AG20443 (cell line): ENCODE data around the gene TK1.
"Not testable (repeated sequence)": the region's sequence is repeated elsewhere in the genome, so short reads cannot be mapped to it uniquely, and the experiment has no call there.

ENCODE experiments used
- DNase-seq: peaks from one replicate; pipeline ENCODE4 v3.0.0; 2012; ENCODE audit warnings: low spot score, mixed read lengths

TK1 gene

GRCh38 chr17:78176548-78177025, 10.3 kb downstream of the TK1 start:
- peak; percentile 74 for DNase-seq

- no peak for DNase-seq
These were observed 11.2 kb downstream of the TK1 start for GRCh38 chr17:78175643-78175981.

DNA sequence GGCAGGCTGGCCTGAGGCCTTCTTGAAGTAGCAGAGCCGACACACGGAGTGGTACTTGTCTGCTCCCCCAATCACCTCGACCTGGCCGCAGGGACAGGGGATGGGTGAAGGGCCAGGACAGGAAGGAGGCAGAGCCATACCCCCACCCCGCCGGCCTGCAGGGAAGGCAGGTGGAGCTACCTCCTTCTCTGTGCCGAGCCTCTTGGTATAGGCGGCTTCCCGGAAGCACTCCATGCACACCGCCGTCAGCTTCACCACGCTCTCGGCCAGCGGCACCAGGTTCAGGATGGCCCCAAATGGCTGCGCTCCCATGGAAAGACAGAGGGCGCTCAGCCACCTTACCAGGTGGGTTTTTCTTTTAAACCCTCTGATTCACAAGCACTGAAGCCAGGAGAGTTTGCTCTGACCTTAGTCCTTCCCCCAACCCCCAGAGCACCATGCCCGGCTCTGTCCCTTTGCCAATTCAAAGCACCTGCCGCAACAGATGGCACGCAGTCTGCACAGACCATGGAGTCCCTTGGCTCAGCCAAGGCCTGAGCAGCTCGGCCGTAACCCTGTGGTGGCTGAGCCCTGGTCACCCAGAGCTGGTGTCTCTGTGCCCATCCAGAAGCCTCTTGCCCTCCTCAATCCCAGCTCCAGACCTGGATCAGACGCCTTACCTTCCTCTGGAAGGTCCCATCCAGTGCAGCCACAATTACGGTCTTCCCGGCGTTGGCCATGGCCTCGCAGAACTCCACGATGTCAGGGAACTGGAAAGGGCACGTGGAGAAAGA, 11.8 kb downstream of the TK1 start:
- DNase-seq: no peak

- DNase-seq: no peak
These were observed 12.4 kb downstream of the TK1 start for GRCh38 chr17:78174346-78174869.

GRCh38 chr17:78173097-78173715, 13.6 kb downstream of the TK1 start:
- no peak for DNase-seq

DNA sequence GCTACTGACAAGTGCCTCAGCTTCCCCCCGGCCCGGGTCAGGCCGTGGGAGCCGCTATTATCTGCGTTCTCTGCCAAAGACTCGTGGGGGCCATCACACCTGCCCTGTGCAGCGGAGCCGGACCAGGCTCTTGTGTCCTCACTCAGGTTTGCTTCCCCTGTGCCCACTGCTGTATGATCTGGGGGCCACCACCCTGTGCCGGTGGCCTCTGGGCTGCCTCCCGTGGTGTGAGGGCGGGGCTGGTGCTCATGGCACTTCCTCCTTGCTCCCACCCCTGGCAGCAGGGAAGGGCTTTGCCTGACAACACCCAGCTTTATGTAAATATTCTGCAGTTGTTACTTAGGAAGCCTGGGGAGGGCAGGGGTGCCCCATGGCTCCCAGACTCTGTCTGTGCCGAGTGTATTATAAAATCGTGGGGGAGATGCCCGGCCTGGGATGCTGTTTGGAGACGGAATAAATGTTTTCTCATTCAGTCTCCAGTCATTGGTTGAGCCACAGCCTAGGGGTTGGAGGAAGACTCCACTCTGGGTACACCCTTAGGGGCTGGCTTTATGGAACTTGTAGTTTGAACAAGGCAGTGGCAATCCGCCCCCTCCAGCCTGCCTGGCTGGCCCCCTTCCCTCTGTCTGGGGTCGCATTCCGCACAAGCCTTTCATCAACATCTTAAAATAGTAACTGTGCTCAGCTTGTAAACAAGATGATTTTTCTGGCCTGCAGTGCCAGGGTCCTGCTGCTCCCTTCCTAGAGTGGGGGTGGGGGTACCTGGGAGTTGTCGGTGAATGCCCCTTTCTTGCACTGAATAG, 14.4 kb downstream of the TK1 start:
- no peak for DNase-seq

GRCh38 chr17:78171591-78172248, 15.1 kb downstream of the TK1 start:
- not testable (repeated sequence) for DNase-seq

DNA sequence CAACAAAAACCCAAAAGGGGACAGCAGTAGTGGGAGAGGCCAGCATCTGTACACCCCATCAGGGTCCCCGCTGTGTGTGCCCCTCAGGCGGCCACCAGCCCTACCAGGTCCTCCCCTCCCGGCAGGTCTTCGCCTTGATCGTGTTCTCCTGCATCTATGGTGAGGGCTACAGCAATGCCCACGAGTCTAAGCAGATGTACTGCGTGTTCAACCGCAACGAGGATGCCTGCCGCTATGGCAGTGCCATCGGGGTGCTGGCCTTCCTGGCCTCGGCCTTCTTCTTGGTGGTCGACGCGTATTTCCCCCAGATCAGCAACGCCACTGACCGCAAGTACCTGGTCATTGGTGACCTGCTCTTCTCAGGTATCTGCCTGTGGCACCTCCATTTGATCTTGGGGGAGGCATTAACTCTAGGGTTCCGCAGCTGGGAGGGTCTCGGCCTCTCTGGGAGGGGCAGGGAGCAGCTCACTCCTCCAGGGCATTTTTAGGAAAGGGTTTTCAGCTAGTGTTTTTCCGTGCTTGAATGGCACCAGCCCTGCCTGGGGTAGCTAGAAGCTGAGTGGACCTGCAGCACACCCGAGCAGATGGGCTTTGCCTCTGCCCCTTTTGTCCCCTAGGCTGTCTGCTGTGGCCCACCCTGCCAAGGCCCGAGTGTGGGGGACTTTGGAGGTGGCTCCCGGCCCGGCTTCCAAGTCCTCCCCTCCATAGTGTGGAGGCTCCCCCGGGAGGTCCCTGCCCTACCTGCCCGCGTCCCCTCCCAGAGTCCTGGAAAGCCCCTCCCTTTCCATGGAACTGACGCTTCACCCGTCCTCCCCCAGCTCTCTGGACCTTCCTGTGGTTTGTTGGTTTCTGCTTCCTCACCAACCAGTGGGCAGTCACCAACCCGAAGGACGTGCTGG, 15.9 kb downstream of the TK1 start:
- no peak for DNase-seq

DNA sequence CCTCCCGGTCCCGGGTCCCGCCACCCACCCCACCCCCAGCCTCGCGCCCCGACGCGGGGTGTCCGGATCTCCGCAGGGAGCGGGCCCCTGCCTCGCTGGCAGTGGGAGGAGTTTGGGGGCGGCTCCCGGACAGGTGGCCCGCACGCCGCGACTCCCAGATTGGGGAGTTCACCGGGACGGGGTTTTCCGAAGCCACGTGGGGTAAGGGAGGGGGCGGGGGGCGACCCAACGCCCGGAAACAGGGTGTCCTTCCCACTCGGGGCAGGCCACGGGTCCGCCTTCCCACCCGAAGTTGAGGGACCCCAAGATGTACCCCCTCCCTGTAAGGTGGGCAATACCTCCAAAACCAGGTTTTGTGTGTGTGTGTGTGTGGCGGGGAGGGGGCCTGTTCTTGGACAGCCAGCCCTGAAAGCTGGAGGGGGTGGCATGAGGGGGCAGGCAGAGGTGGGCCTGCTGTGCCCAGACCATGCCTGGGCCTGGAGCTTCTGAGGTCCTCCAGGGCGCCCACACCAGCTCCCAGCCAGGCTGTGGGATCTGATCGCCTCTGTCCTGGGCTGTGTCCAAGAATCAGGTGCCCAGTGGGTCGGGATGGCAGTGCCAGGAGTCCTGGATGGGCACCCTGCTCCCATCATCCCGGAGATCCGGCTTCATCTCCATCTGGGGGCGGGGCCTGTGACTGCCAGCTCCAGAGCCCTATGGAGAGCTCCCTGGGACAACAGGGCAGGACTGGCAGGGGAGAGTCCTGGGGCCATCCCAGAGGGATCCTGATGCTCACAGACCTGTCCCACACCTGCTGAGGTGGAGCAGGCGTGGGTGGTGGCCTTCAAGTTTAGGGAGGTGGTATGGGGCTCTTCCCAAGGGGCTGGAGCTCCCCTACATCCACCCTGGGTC, 17.7 kb downstream of the TK1 start:
- DNase-seq: peak; percentile 86

DNA sequence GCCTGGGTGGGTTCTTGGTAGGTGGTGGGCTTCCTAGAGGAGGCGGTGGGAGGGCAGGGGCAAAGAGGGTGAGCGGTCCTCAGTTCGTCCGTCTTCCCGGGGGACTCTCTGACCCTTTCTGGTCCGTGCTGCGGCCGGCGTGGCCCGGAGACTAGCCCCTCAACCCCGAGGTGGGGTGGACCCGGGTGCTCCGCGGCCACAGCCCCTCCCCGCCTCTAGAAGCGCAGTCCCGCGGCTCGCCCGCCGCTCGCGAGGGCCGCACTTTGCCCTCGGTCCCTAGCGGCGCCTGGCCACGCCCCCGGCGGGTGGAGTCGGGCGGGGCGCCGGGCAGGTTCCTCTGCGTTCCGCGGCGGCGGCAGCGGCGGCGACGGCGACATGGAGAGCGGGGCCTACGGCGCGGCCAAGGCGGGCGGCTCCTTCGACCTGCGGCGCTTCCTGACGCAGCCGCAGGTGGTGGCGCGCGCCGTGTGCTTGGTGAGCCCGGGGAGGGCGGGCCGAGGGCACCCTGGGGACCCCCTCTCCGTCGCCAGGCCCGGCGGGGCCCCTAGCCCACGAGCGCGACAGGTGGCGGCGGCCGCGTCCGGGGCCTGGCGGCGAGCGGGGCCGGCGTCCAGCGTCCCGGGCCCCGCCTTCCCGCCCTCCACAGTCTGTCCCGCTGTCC, 18.5 kb downstream of the TK1 start, which contains the start of gene SYNGR2:
SYNGR2 (plus strand) TSS at position 340 of the 661 bp plus-strand sequence; CDS start at position 376, 36 bp downstream.
- DNase-seq: peak; percentile 91

- no peak for DNase-seq
These were observed 20.4 kb downstream of the TK1 start for GRCh38 chr17:78166416-78166815.

DNA sequence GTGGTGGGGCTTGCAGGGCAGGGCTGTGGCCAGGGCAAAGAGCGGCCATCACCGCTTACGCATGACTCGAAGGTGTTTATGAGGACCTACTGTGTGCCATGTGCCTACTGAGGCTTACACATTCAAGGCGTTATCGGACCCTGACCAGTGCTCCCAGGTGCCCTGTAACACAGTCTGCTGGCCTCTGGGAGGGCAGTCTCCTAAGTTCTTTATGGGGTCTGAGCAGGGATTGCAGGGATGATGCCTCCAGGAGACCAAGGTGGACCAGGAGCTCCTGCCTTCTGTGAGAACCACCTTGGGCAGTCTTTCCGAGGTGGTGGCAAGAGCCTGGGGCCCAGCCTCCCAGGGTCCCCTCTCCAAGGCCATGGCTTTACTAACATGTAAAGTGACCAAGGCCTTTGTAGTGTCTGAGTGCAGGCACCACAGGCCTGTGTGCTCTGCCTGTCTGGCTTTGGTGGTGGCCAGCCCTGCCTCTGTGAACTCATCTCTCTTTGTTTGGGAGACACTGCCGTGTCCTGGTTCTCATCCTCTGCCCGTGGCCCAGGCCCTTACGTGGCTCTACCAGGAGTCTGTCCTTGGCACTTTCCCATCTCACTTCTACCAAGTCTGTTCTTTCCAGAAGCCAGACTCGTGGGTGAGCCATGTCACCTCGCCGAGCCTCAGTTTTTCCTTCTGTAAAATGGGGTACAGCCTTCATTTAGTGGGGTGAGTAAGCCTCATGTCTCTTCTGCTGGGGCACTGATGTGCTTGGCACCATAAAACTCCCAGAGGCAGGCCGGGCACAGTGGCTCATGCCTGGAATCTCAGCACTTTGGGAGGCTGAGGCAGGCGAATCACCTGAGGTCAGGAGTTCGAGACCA, 21.9 kb downstream of the TK1 start:
- no peak for DNase-seq

DNA sequence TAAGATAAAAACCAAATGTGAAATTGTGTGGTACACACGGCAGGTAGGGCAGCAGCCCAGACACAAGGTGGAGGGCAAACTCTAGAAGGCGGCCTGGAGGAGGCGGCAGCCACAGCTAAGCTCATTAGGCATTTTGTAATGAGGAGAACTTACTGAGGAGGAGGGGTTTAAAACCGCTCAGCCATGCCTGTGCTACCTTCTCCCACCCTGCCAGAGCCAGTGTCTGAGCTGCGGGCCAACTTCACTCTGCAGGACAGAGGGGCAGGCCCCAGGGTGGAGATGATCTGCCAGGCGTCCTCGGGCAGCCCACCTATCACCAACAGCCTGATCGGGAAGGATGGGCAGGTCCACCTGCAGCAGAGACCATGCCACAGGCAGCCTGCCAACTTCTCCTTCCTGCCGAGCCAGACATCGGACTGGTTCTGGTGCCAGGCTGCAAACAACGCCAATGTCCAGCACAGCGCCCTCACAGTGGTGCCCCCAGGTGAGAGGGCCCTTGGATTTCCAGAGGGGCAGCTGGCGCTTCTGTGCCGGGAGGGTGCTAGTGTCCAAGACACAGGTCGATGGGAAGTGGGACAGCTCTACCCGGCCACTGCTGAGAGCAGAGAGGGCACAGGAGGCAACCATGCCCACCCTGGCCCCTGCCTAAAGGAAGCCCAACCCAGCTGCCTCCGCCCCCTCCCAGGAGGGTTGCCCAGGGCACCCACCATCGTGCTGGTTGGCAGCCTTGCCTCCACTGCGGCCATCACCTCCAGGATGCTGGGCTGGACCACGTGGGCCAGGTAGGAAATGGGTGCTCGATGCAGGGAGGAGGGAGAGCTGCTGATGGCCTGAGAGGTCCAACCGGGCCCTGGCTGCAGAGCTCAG, 22.7 kb downstream of the TK1 start:
- no peak for DNase-seq

DNA sequence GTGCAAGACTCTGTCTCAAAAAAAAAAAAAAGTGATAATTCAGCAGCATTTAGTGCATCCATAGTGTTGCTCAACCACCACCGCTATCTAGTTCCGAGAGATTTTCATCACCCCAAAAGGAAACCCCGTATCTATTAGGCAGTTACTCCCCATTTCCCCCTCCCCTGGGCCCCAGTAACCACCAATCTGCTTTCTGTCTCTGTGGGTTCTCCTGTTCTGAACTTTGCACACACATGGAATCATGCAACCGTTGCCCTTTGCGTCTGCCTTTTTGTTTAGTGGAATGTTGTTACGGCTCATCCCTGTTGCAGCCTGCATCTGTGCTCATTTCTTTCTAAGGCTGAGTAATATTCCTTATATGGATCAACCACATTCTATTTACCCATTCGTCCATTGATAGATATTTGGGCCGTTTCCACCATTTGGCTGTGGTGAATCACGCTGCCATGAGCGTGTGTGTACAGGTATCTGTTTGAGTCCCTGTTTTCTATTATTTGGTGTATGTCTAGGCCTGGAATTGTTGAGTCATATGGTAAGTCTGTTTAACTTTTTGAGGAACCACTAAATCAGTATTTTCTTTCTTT, 27.2 kb downstream of the TK1 start:
- DNase-seq: peak; percentile 67

DNA sequence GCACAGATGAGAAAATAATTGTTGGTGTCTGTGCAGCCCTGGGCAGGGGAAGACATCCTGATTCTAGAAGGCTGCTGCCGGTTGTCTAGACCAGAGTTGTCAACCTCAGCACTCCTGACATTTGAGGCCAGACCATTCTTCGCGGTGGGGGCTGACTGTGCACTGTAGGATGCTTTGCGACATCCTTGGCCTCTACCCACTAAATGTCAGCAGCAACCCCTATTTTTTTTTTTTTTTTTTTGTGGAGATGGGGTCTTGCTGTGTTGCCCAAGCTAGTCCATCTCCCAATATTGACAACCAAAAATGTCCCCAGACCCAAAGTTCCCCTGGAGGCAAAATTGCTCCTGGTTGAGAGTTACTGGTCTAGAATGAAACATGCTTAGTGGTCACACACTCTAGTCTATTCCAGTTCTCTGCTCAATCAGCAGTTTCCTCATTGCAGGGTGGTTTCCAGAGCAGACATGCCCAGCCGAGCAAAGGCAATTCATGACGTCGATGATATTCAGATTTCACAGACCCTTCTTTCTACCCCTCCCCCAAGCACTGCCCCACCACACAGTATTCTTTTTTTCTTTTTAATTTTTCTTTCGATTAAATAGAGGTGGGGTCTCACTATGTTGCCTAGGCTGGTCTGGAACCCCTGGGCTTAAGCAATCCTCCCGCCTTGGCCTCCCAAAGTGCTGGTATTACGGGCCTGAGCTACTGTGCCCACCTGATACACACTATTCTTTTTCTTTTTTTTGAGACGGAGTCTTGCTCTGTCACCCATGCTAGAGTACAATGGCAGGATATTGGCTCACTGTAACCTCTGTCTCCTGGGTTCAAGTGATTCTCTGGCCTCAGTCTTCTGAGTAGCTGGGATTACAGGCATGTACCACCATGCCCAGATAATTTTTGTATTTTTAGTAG, 31.7 kb downstream of the TK1 start:
- DNase-seq: no peak

DNA sequence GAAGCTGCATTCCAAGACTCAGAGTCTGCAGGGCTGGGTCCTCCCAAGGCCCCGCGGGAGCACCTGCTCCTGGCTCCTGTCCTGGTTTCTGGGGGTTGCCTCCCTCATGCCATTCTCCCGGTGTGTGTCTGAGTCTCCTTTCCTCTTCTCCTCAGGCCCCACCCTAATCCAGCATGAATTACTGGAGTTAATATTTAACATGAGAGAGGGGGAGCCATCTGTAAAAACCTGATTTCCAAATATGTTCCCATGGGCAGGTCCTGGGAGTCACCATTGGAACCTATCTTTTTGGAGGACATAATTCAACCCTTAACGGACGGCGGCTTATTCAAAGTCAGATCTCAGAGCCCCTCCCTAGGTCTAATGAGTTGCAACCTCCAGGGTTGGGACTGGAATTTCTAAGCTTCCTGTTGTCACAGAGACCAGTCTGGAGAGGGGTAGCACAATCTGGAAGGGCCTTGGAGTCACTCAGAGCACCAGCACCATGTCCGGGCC, 35.3 kb downstream of the TK1 start:
- peak; percentile 79 for DNase-seq
